Heart right ventricle (tissue), 16 donors: ENCODE measurements around the gene ADGRG3. TPM values are rescaled to one million over a fixed set of nuclear protein-coding genes. Genes with fewer than 3 reads are reported as not detected.

Experiments
- ATAC-seq, 8 donors: fragments of 200-7000 bp; cut with Tn5 transposase; one replicate each; pipeline ENCODE4 v1.9.1; 2020; ENCODE audit warnings: mild to moderate bottlenecking in 8 of 8, moderate library complexity in 8 of 8, moderate number of reproducible peaks in 1 of 8
- DNase-seq, 2 donors: peaks; one replicate each; pipeline ENCODE4 v3.0.0-alpha.2; 2020
- H3K27ac ChIP-seq, 10 donors: fragments of 200-600 bp; sonication (generic) in 2 of 10; one replicate each; pipeline versions ENCODE4 v1.5.0 to v1.8.0; 2020 to 2022; ENCODE audit warnings: mild to moderate bottlenecking in 3 of 10
- H3K27me3 ChIP-seq, 7 donors: fragments of 200-600 bp; one replicate each; pipeline ENCODE4 v1.8.0; 2021 to 2022; ENCODE audit warnings: mild to moderate bottlenecking in 2 of 7
- H3K36me3 ChIP-seq, 9 donors: fragments of 200-600 bp; sonication (generic) in 1 of 9; one replicate each; pipeline versions ENCODE4 v1.5.0 to v1.8.0; 2020 to 2022; ENCODE audit warnings: mild to moderate bottlenecking in 2 of 9
- H3K4me1 ChIP-seq, 9 donors: fragments of 200-600 bp; sonication (generic) in 1 of 9; one replicate each; pipeline versions ENCODE4 v1.5.0 to v1.8.0; 2020 to 2022; ENCODE audit warnings: mild to moderate bottlenecking in 4 of 9
- H3K4me3 ChIP-seq, 10 donors: fragments of 200-600 bp; sonication (generic) in 2 of 10; one replicate each; pipeline versions ENCODE4 v1.5.0 to v1.8.0; 2020 to 2022; ENCODE audit warnings: mild to moderate bottlenecking in 7 of 10, moderate library complexity in 2 of 10
- H3K9me3 ChIP-seq, 11 donors: fragments of 200-600 bp in 10 of 11; sonication (generic) in 2 of 11; one replicate each; pipeline versions ENCODE4 v1.5.0 to v1.8.0; 2013 to 2022; ENCODE audit warnings: mild to moderate bottlenecking in 2 of 11, control low read depth in 1 of 11, moderate library complexity in 1 of 11
- WGBS, 2 donors: extraction: QIAGEN DNeasy Blood & Tissue Kit; methylation state at CpG; one replicate each; pipeline ENCODE4 v1.1.7; 2013; ENCODE audit warnings: inconsistent platforms in 1 of 2; 5-methylcytosine and 5-hydroxymethylcytosine counted together
- intact Hi-C, 10 donors: fragments of 100-400 bp; cut with DNase I; formaldehyde crosslinking; loops; one replicate each; pipeline versions ENCODE4 v1.11.1 to v1.14.2; 2022
- polyA plus RNA-seq, 2 donors: library from polyadenylated mRNA; stranded (reverse); fragments of 200-250 nt; gene quantifications; one replicate each; pipeline ENCODE4 v1.2.3, GENCODE V29; 2013
- total RNA-seq, 10 donors: library from RNA; stranded (reverse); fragmentation: NEBNext Ultra II Directional in 3 of 10; extraction: Animal tissue kit (Norgen Biotek cat#: 25700) in 3 of 10; gene quantifications; one replicate each; pipeline versions ENCODE4 v1.2.1 to v1.2.4, GENCODE V29; 2021 to 2023
- TF ChIP-seq, protein P1 (sequence below), 9 donors: fragments of 200-600 bp; sonication (generic) in 2 of 9; IDR thresholded peaks; one replicate each; pipeline versions ENCODE4 v1.5.0 to v1.8.0; 2021 to 2022; ENCODE audit warnings: antibody characterized with exemption in 9 of 9, mild to moderate bottlenecking in 5 of 9, moderate library complexity in 1 of 9
- donor health status: Arrhythmogenic right ventricular cardiomyopathy.
- donor health status: ischemic (EF 13 %, LVEDD 7.1; RV severe dilation, severe dysfunction).
- donor health status: healthy with polysubstance abuse.
- donor health status: DM: no; HTN: yes; CAD: no.
- donor health status: DM: no; HTN: no; CAD: no.
- donor health status: ischemic (EF 25% LVEDD 6.9; RV normal size, moderate dysfunction).
- donor health status: ischemic (EF 25% LVEDD 5.7; RV mildly dilated, moderate dysfunction).
- donor health status: healthy.
- donor health status: DM: yes; HTN: yes; CAD: no.
- donor health status: Ischemic cardiomyopathy.
- donor health status: ischemic (EF 35%, LVEDD 5.7; RV mildly dilated, moderate dysfunction).
- donor health status: nonischemic (EF 11% LVEDD 7.7; RV severe dilation, severe dysfunction).
- donor health status: DM: yes; HTN: yes; CAD: no.
- donor health status: PGD.
- donor health status: ischemic (EF 29% LVEDD 5.4; RV normal size, mild dysfunction).
- donor health status: nonischemic (EF 23%, LVEDD 6.1; RV moderate dilation, normal function).

Gene ADGRG3
- total and polyA plus RNA-seq, 12 donors: 0.22 to 2.4 (median 0.55) TPM; not detected in 2

DNA sequence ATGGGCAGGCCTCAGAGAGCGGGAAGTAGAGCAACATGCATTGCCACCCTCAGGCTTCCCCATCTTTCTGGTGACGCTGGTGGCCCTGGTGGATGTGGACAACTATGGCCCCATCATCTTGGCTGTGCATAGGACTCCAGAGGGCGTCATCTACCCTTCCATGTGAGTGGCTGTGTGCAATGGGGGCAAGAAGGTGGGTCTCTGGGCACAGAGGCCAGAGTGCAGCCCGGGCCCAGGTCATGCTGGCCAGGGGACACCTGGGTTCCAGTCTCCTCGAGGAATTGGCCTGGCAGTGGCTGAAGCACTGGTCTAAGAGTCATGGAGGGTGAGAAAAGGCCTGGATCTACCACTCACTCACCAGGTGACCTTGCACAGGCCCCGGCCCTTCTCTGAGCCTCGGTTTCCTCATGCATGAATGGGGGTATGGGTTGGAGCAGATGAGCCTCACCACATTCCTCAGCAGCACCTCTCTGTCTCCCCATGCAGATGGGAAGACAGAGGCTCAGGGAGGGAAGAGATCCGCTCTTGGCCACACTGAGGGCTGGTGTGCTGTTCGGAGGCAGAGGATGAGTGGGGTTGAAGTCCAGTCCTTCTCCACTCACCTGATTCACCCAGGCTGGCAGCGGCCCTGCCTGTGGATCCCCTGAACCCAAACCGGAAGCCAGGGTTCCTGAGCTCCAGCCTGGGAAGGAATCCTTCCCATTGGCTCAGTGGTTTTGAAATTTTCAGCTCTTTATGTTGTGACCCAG, 7.2 kb upstream of the ADGRG3 start:
- Histone ChIP-seq H3K4me3 (no peak overlapping the region), H3K4me1 (peaks cover 0 to 5% (median 0%) of the 10 kb centered on the region in 9 donors), H3K27ac (no peak overlapping the region), H3K9me3 (no peaks in the 10 kb centered on the region), H3K27me3 (no peaks in the 10 kb centered on the region), H3K36me3 (peaks cover 0 to 85% (median 7%) of the 10 kb centered on the region in 9 donors)
- TF ChIP-seq, protein P1, sequence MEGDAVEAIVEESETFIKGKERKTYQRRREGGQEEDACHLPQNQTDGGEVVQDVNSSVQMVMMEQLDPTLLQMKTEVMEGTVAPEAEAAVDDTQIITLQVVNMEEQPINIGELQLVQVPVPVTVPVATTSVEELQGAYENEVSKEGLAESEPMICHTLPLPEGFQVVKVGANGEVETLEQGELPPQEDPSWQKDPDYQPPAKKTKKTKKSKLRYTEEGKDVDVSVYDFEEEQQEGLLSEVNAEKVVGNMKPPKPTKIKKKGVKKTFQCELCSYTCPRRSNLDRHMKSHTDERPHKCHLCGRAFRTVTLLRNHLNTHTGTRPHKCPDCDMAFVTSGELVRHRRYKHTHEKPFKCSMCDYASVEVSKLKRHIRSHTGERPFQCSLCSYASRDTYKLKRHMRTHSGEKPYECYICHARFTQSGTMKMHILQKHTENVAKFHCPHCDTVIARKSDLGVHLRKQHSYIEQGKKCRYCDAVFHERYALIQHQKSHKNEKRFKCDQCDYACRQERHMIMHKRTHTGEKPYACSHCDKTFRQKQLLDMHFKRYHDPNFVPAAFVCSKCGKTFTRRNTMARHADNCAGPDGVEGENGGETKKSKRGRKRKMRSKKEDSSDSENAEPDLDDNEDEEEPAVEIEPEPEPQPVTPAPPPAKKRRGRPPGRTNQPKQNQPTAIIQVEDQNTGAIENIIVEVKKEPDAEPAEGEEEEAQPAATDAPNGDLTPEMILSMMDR (IDR thresholded peaks at IDR 0.05): no peak
- intact Hi-C loops: no loop called here
- WGBS, 2 donors: 92% methylated on average over 11 of the region's 11 CpGs
- DNase-seq: no peak
- ATAC-seq: no peak

DNA sequence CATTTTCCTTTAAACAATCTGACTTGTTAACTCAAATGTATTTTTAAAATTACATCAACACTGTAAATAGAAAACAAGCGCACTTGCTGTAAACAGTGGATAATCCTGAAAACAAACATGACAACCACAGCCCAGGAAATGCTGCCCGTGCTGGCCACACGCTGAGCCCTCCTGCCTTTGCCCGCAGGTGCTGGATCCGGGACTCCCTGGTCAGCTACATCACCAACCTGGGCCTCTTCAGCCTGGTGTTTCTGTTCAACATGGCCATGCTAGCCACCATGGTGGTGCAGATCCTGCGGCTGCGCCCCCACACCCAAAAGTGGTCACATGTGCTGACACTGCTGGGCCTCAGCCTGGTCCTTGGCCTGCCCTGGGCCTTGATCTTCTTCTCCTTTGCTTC, 6.6 kb upstream of the ADGRG3 start:
- WGBS, 2 donors: 80 to 95% methylated on average over 7 of the region's 7 CpGs
- TF ChIP-seq, protein P1 (IDR thresholded peaks at IDR 0.05): no peak
- Histone ChIP-seq H3K36me3 (peaks cover 0 to 79% (median 7%) of the 10 kb centered on the region in 9 donors), H3K9me3 (no peaks in the 10 kb centered on the region), H3K27ac (no peak overlapping the region), H3K27me3 (no peaks in the 10 kb centered on the region), H3K4me3 (no peak overlapping the region), H3K4me1 (peaks cover 0 to 5% (median 0%) of the 10 kb centered on the region in 9 donors)
- DNase-seq: no peak
- intact Hi-C loops: no loop called here
- ATAC-seq: no peak

DNA sequence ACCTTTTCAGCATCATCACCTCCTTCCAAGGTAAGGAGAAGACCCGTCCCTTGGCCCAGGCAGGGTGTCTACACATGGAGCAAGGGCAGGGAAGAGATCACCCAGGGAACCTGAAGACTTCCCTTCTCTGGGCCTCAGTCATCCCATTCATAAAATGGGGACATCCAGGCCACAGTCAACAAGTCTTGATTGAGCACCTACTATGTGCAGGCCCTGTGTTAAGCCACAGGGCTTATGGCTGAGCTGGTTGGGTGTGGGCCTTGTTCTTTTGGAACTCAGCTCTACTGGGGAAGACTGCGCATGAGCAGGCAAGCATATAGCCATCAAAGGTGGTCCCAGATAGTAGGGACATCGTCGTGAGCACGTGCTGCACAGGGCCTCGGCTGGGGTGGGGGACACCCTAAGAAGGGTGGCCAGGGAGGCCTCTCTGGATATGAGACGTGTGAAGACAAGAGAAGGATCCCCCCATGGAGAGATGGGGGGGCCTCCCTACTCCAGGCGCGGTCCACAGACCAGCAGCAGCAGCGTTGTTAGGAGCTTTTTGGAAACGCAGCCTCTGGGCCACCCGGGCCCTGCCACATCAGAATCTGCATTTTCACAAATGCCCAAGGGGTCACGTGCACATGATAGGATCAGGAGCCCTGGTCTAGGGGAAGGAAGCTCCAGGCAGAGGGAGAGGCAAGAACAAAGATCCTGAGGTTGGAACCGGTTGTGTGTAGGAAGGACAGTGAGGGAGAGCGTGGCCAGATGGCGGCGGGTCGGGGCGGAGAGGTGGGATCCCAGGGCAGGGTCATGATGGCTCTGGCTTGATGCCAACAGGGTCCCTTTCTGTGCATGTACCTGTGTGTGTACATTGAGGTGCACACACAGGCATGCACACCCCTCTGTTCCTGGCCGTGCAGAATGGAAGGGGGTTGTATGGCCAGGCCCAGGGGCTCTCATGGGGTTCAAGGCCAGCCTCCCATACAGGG, 5.9 kb upstream of the ADGRG3 start:
- Histone ChIP-seq H3K27ac (no peak overlapping the region), H3K9me3 (no peaks in the 10 kb centered on the region), H3K4me1 (peaks cover 0 to 11% (median 0%) of the 10 kb centered on the region in 9 donors), H3K4me3 (no peak overlapping the region), H3K36me3 (peaks cover 0 to 72% (median 5%) of the 10 kb centered on the region in 9 donors), H3K27me3 (peaks cover 0 to 4% (median 0%) of the 10 kb centered on the region in 7 donors)
- DNase-seq (no peak), ATAC-seq (no peak)
- WGBS, 2 donors: 87 to 92% methylated on average over 20 of the region's 20 CpGs
- TF ChIP-seq, protein P1 (IDR thresholded peaks at IDR 0.05): no peak
- intact Hi-C loops: no loop called here

DNA sequence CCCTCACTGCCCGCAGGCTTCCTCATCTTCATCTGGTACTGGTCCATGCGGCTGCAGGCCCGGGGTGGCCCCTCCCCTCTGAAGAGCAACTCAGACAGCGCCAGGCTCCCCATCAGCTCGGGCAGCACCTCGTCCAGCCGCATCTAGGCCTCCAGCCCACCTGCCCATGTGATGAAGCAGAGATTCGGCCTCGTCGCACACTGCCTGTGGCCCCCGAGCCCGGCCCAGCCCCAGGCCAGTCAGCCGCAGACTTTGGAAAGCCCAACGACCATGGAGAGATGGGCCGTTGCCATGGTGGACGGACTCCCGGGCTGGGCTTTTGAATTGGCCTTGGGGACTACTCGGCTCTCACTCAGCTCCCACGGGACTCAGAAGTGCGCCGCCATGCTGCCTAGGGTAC, 4.7 kb upstream of the ADGRG3 start:
- no peak for DNase-seq
- Histone ChIP-seq H3K27ac (no peak overlapping the region), H3K27me3 (peaks cover 0 to 14% (median 0%) of the 10 kb centered on the region in 7 donors), H3K36me3 (peaks cover 0 to 60% (median 5%) of the 10 kb centered on the region in 9 donors), H3K4me3 (no peak overlapping the region), H3K4me1 (peaks cover 0 to 21% (median 0%) of the 10 kb centered on the region in 9 donors), H3K9me3 (no peaks in the 10 kb centered on the region)
- TF ChIP-seq, protein P1 (IDR thresholded peaks at IDR 0.05): no peak
- intact Hi-C loops: no loop called here
- no peak for ATAC-seq
- 92 to 93% methylated on average over 21 of the region's 21 CpGs for WGBS, 2 donors
